Fibroblast of lung (primary cell): ENCODE data around the gene C11orf86. TPM values are rescaled to one million over a fixed set of nuclear protein-coding genes. Genes with fewer than 3 reads are reported as not detected.

Experiments used
- DNase-seq, 2 donors: peaks; one replicate each; pipeline versions ENCODE4 v3.0.0 to v3.0.0-alpha.2; 2010; ENCODE audit warnings: low read depth in 2 of 2
- H2AFZ ChIP-seq: 2 replicates; pipeline ENCODE4 v1.5.1; 2012; ENCODE audit warnings: low read length, control low read depth, inconsistent platforms
- H3K27ac ChIP-seq: 2 replicates; pipeline ENCODE4 v1.5.1; 2011; ENCODE audit warnings: low read length, control low read depth; ENCODE audit not compliant: insufficient read depth
- H3K27me3 ChIP-seq: 2 replicates; pipeline ENCODE4 v1.5.1; 2011; ENCODE audit warnings: mild to moderate bottlenecking, low read length; ENCODE audit not compliant: control insufficient read depth, insufficient read depth
- H3K36me3 ChIP-seq: 2 replicates; pipeline ENCODE4 v1.5.1; 2011; ENCODE audit warnings: low read length; ENCODE audit not compliant: control insufficient read depth, insufficient read depth
- H3K4me1 ChIP-seq: 2 replicates; pipeline ENCODE4 v1.5.1; 2011; ENCODE audit warnings: low read length; ENCODE audit not compliant: control insufficient read depth, insufficient read depth; ENCODE audit errors: extremely low read depth
- H3K4me2 ChIP-seq: 2 replicates; pipeline ENCODE4 v1.5.1; 2011; ENCODE audit warnings: low read length, control low read depth; ENCODE audit not compliant: insufficient read depth; ENCODE audit errors: extremely low read depth
- H3K4me3 ChIP-seq, 4 experiments: fragments of 200-600 bp in 1 of 4; sonication (generic) in 1 of 4; replicated peaks in 1 of 4; 2 replicates each; pipeline ENCODE4 v1.5.1; 2011 to 2016; ENCODE audit warnings: low read length in 4 of 4, low read depth in 3 of 4, mild to moderate bottlenecking in 3 of 4, control low read depth in 2 of 4, inconsistent platforms in 1 of 4, mixed read lengths in 1 of 4; ENCODE audit not compliant: insufficient read depth in 1 of 4; ENCODE audit errors: control extremely low read depth in 1 of 4
- H3K79me2 ChIP-seq: 2 replicates; pipeline ENCODE4 v1.5.1; 2012; ENCODE audit warnings: mild to moderate bottlenecking, low read length, inconsistent platforms; ENCODE audit not compliant: control insufficient read depth, insufficient read depth
- H3K9ac ChIP-seq: 2 replicates; pipeline ENCODE4 v1.5.1; 2011; ENCODE audit warnings: mild to moderate bottlenecking, low read length, control low read depth; ENCODE audit not compliant: insufficient read depth
- H3K9me3 ChIP-seq: 2 replicates; pipeline ENCODE4 v1.5.1; 2012; ENCODE audit warnings: low read depth, low read length; ENCODE audit not compliant: control insufficient read depth, insufficient read depth
- H4K20me1 ChIP-seq: 2 replicates; pipeline ENCODE4 v1.5.1; 2011; ENCODE audit warnings: low read length; ENCODE audit not compliant: control insufficient read depth, insufficient read depth; ENCODE audit errors: extremely low read depth
- CTCF ChIP-seq, 2 donors: IDR thresholded peaks in 1 of 2; conservative IDR thresholded peaks in 1 of 2; 1 replicate in 1 of 2; 2 replicates in 1 of 2; pipeline ENCODE4 v1.5.1; 2011 to 2012; ENCODE audit warnings: low read length in 2 of 2, control low read depth in 1 of 2, inconsistent platforms in 1 of 2, low read depth in 1 of 2, mild to moderate bottlenecking in 1 of 2
- EZH2 ChIP-seq: IDR thresholded peaks from 2 replicates; pipeline ENCODE4 v1.5.1; 2012; ENCODE audit warnings: low read length, control low read depth, mild to moderate bottlenecking; ENCODE audit errors: missing control alignments
- polyA plus RNA-seq, 2 donors: library from polyadenylated mRNA; depleted of rRNA in 1 of 2; stranded (reverse) in 1 of 2; unstranded in 1 of 2; fragments of >200 nt; gene quantifications; 2 replicates each; pipeline ENCODE4 v1.2.1, GENCODE V29; 2011 to 2012; ENCODE audit warnings: missing spikeins in 1 of 2
- total RNA-seq: library from RNA; depleted of rRNA; stranded (reverse); fragments of >200 nt; gene quantifications from 2 replicates; pipeline ENCODE4 v1.2.1, GENCODE V29; 2014

Gene C11orf86
- total and polyA plus RNA-seq, 2 donors (not counting 1 experiment from before 2014, with no cell fraction given), result not detected

GRCh38 chr11:66978229-66978628, 3.1 kb downstream of the C11orf86 start:
- Histone ChIP-seq H3K36me3 (no peaks in the 10 kb centered on the region), H2AFZ (no peak overlapping the region), H3K9ac (no peak overlapping the region), H3K27ac (no peak overlapping the region), H3K9me3 (no peaks in the 10 kb centered on the region), H3K27me3 (no peaks in the 10 kb centered on the region), H3K4me2 (no peak overlapping the region), H4K20me1 (no peaks in the 10 kb centered on the region), H3K4me1 (peaks cover 4% of the 10 kb centered on the region), H3K4me3 (no peak overlapping the region), H3K79me2 (no peaks in the 10 kb centered on the region)
- no peak for DNase-seq
- TF ChIP-seq EZH2 (no peak), CTCF (conservative IDR thresholded peaks at IDR 0.05 in 1 of 2, IDR thresholded peaks at IDR 0.05 in 1 of 2; ENCODE audit: low read depth in 1 of 2, low read length in 2 of 2) (no peak)

GRCh38 chr11:66978717-66979116, 3.6 kb downstream of the C11orf86 start:
- no peak for TF ChIP-seq CTCF (conservative IDR thresholded peaks at IDR 0.05 in 1 of 2, IDR thresholded peaks at IDR 0.05 in 1 of 2; ENCODE audit: low read depth in 1 of 2, low read length in 2 of 2)
- no peak for TF ChIP-seq EZH2
- Histone ChIP-seq H3K4me3 (no peak overlapping the region), H4K20me1 (no peaks in the 10 kb centered on the region), H3K4me1 (peaks cover 4% of the 10 kb centered on the region), H3K36me3 (no peaks in the 10 kb centered on the region), H3K27me3 (no peaks in the 10 kb centered on the region), H3K79me2 (no peaks in the 10 kb centered on the region), H3K9ac (no peak overlapping the region), H3K9me3 (no peaks in the 10 kb centered on the region), H3K4me2 (no peak overlapping the region), H2AFZ (no peak overlapping the region), H3K27ac (no peak overlapping the region)
- no peak for DNase-seq

GRCh38 chr11:66979336-66979980, 4.4 kb downstream of the C11orf86 start:
- Histone ChIP-seq H3K4me1 (peaks cover 4% of the 10 kb centered on the region), H4K20me1 (no peaks in the 10 kb centered on the region), H3K36me3 (no peaks in the 10 kb centered on the region), H3K9me3 (no peaks in the 10 kb centered on the region), H3K79me2 (no peaks in the 10 kb centered on the region), H2AFZ (no peak overlapping the region), H3K27ac (no peak overlapping the region), H3K4me3 (no peak overlapping the region), H3K9ac (no peak overlapping the region), H3K27me3 (no peaks in the 10 kb centered on the region), H3K4me2 (no peak overlapping the region)
- DNase-seq, result peak in 1 of 2 donors; percentile 76
- TF ChIP-seq CTCF (conservative IDR thresholded peaks at IDR 0.05 in 1 of 2, IDR thresholded peaks at IDR 0.05 in 1 of 2; ENCODE audit: low read depth in 1 of 2, low read length in 2 of 2) (no peak), EZH2 (no peak)
